GM21515 (cell line): ENCODE measurements around the gene PHLDB1.
A peak's percentile ranks its signal among the peaks of the same experiment; 100 is the strongest.
"Not testable (repeated sequence)": the region's sequence is repeated elsewhere in the genome, so short reads cannot be mapped to it uniquely, and the experiment has no call there.

ENCODE experiments used
- ATAC-seq: cut with Tn5 transposase; IDR thresholded peaks from one replicate; pipeline ENCODE4 v1.9.1; 2021; ENCODE audit not compliant: unreplicated experiment

Gene PHLDB1

GRCh38 chr11:118658429-118659313 lies 51.3 kb downstream of the PHLDB1 start:
- ATAC-seq = no peak

GRCh38 chr11:118659314-118659952 lies 52.0 kb downstream of the PHLDB1 start:
- ATAC-seq = peak; percentile 71

GRCh38 chr11:118659953-118660680 lies 52.7 kb downstream of the PHLDB1 start:
- ATAC-seq = no peak

GRCh38 chr11:118660681-118661424 lies 53.4 kb downstream of the PHLDB1 start:
- ATAC-seq = no peak

- no peak for ATAC-seq
Observed at GRCh38 chr11:118661425-118662301, 54.2 kb downstream of the PHLDB1 start.

GRCh38 chr11:118662401-118663271 lies 55.2 kb downstream of the PHLDB1 start:
- no peak for ATAC-seq

- no peak for ATAC-seq
Observed at GRCh38 chr11:118663381-118663780, 56.0 kb downstream of the PHLDB1 start.

- ATAC-seq = no peak
Observed at GRCh38 chr11:118663902-118664301, 56.5 kb downstream of the PHLDB1 start.

- no peak for ATAC-seq
Observed at GRCh38 chr11:118666371-118666770, 59.0 kb downstream of the PHLDB1 start.

- no peak for ATAC-seq
Observed at GRCh38 chr11:118670063-118670462, 62.6 kb downstream of the PHLDB1 start.

GRCh38 chr11:118671254-118671653 lies 63.8 kb downstream of the PHLDB1 start:
- ATAC-seq = no peak

GRCh38 chr11:118672846-118673245 lies 65.4 kb downstream of the PHLDB1 start:
- ATAC-seq = no peak

GRCh38 chr11:118673361-118674081 lies 66.1 kb downstream of the PHLDB1 start:
- ATAC-seq = no peak

GRCh38 chr11:118674082-118674435 lies 66.6 kb downstream of the PHLDB1 start:
- ATAC-seq = no peak

- ATAC-seq = no peak
Observed at GRCh38 chr11:118677977-118678376, 70.6 kb downstream of the PHLDB1 start.

GRCh38 chr11:118678908-118679307 lies 71.5 kb downstream of the PHLDB1 start:
- not testable (repeated sequence) for ATAC-seq

GRCh38 chr11:118679483-118679882 lies 72.1 kb downstream of the PHLDB1 start, which contains the start of gene TREH:
TSS of gene TREH (minus strand) at chr11:118679650. CDS start at chr11:118679627, 23 bp downstream.
- ATAC-seq = no peak

GRCh38 chr11:118682372-118682771 lies 75.0 kb downstream of the PHLDB1 start:
- ATAC-seq = no peak
